GM18519 (cell line): ENCODE results near the gene ERC2.

ENCODE experiments used
- ATAC-seq: cut with Tn5 transposase; IDR thresholded peaks from one replicate; pipeline ENCODE4 v1.9.1; 2021; ENCODE audit warnings: mild to moderate bottlenecking, moderate library complexity; ENCODE audit not compliant: unreplicated experiment, low FRiP score

ERC2 gene

DNA sequence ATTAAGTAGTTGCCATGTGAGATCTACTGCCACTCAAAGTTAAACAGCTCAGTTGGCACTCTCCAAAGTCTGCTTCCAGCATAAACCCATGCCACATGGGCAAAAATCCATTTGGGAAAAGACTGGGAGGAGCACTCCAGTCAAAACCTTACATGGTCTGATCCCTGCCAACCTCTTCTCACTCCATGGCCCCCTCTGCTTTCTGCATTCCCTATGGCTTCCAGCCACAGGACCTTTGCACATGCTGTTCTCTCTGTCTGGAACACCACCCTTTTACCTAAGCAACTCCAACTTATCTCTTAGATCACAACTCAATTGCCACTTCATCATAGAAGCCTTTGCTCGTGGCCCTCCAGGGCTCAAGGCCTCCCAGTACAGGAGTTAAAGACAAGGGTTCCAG, 910.7 kb downstream of the ERC2 start:
- ATAC-seq = no peak

DNA sequence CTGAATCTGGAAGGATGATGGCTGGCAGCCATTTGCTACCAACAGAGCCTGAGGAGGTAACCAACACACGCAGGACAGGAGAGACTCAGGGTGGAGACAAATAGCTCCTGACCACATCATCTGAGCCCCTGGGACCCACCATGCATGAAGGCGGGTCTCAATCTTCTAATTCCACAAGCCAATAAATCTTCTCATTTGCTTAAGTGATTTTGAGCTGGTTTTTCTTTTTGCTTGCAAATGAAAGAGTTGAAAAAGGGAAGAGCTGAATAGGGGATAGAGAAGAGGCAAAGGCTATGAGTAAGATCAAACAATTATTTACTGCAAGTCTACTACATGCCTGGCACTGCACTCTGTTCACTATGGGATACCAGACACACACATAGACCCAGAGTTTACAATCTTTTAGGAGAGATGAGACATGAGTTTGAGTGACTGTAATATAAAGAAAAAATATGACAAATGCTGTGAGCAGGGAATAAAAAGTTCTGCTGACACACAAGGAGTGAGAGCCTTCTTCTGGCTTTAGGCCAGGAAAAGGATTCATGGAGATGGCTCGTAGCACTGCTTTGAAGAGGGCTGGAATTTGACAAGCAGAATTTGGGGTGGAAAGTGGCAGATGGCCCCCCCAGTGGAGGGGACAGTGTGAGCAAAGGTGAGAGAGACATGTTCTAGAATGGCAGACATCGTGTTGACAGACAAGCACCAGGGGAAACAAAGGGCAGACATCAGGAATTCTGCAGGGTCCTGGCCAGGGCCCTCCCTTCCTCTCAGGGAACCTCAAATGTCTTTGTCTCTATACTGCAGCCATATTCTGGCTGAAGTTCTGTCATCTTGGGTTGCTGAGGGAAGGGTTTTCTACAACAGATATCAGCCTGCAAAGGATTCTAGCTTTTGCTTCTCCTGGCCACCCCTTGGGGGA, 911.4 kb downstream of the ERC2 start:
- ATAC-seq = no peak

DNA sequence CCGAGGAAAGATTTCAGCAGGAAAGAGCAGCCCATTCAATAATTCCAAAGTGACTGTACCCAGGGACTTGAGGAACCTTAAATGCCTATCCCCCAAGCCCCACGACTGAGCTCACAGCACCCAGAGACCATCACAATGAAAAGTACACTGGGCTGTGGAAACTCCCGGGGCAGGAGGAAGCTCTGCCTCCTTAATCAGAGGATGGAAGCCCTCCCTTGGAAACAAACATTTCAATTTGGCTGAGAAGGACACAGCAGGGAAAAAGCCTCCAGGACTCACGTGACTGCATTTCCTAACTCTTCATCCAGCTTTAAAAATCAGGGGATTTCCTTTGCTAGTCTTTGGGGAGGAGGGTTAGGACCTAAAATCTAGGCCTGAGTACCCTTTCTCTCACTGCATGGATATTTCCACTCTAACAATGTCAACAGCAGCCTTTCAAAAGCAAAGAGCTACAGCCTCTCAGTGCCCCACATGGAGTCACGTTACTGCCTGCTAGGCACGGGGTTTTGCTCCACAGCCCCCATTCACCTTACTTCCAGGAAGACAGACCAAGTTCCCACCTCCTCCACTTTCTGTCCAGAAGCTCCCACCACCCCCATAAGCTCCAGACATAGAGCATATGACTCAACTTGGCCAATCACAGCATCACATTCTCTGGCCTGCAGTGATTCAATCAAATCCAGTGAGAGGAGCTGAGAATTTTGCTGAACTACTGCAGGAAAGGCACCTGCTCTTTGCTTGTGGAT, 912.2 kb downstream of the ERC2 start:
- no peak for ATAC-seq

DNA sequence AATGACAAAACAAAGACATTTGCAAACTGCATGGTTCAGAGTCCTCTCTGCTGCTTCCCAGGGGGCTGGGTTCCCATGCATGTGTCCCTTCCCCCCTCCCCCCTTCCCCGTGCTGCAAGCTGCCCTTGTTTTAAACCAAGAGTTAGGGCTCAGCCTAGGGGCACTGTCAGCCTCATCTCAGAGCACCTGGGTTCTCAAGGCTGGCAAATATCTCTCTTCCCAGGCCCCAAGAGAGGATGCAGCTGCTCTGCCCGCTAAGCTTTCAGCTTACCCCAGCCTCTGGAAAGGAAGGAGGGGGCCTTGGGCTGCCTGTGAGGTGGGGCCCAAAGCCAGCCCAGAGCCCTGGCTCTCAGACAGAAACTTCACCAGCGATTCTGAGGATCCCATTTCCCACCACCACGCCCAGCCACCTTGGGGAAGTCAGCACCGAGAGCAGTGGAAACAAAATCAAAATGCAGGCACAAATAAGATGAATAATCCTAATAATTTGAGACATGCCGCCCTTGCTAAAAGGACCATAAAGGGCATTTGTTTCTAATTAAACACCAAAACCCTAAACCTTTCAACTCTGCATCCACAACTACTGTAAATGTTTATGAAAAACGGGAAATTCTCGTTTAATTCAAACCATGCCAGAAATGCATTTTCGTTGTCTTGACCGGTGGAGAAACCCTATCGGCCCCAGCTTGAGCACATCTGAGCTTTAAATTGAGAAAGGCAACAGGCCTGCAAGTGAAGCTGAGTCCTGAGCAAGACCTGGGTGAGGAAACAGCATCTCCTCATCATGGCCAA, 913.4 kb downstream of the ERC2 start:
- no peak for ATAC-seq

DNA sequence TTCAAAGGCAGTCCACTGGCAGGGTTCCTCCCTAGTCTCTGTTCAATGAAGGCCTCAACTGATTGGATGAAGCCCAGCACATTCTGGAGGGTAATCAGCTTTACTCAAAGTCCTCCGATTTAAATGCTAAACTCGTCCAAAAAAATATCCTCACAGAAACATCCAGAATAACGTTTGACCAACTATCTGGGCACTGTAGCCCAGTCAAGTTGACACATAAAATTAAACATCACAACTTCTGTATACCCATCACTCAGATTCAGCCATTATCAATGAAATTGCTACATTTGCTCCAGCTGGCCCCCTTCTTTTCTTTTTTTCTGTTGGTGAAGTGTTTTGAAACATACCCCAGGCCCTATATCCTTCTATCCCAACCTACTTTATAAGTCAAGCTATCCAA, 916.6 kb downstream of the ERC2 start:
- no peak for ATAC-seq

DNA sequence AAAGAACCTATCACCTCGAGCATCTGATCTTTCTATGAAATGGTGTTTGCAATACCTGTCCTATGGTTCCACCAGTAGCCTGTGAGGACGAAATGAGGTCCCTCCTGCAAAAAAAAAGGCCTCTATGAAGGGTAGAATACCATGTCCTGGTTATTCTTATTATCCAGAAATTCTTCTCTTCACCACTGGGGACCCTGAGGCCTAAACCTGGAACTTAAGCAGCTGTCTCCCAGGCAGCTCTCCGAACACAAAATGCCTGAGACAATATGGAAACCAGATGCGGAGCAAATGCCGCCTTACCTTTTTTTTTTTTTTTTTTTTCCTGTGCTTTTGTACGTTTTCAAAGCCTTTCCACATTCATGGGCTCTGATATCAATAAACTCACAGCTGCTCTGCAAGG, 919.1 kb downstream of the ERC2 start:
- ATAC-seq = no peak

DNA sequence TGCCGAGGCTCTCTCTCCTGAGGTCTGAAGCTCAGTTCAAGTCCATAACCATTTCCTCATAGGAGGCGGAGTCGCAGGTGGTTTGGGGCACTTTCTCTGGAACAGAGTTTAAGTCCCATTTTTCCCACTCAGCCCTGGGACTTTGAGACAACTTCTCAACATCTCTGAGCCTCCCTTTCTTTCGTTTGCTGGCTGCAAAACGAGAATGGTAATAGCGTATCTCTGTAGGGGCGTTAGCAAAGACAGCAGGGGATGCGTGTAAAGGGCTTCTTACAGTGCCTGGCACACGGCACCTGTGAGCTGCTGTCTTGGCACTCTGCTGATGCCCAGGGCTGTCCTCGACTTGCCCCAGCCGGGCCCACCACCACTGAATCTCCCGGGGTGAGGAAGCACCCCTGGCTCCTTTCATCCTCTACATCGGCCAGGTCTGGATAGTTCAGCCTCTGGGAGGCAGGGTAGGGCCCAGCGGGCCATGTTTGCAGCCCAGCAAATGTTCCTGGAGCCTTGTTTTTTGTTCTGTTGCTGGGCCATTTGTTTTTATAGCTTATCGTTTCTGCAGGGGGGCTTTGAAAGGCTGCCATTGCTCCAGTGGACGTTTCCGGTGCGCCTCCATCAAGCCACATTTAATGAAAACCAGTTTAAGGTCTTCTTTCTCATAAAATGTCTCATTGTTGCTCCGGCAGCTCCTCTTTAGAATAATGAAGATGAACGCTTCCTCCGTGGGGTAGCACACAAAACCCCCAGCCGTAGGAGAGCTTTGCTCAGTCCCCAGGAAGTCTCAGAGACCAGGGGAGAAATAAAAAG, 921.2 kb downstream of the ERC2 start:
- no peak for ATAC-seq

DNA sequence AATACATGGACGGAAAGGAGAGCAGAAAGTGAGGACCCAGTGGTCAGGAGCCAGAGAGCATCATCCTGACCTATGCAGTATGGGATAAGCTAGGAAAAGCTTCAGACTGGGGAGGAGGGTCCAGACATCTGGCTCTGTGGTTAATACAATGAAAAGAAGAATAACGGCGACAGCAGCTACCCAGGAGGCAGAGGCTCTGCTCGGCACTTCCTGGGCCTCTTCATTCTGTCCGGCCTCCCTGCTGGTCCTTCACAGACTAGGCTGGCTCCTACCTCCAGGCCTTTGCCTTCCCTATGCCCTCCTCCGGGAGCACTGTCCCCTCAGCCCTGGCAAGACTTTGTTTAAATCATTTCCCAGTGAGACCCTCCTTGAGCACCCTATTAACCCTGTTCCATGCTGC, 922.3 kb downstream of the ERC2 start:
- no peak for ATAC-seq

DNA sequence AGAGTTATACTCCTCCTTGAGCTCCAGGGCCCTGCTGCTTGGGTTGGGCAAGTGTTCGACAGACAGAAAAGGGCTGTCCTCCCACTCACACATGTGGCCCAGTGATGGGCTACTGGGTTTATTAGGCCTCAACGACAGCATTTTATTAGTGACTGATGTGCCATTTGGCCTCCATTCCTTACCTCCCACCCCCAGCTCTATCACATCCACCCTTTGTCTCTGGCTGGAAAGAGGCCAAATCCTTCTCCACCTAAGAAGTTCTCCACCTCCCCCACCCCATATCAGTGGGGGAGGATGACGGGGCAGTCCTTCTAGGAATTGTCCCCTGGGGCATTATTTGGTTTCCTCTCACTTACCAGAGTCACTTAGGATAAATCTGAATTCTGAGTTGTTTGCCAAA, 924.0 kb downstream of the ERC2 start:
- no peak for ATAC-seq

DNA sequence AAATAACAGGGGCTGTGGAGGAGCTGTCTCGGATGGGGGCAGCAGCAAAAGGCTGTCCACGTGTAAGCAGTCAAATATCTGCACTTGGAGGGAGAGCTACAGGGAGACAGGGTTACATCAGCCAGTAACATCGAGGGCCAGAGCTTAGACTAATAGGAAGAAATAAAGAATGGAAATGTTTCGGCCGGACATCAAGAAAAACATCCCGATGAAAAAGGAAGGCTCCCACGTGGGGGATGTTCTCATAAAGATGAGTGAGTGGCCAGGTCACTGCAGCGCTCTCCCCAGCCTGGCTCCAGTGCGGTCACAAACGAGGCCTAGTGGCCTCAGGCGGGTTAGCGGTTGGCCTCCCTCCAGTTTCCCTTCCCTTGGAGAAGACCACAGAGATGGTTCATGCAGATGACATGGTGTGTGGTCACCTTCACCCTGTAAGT, 925.1 kb downstream of the ERC2 start:
- ATAC-seq = no peak

DNA sequence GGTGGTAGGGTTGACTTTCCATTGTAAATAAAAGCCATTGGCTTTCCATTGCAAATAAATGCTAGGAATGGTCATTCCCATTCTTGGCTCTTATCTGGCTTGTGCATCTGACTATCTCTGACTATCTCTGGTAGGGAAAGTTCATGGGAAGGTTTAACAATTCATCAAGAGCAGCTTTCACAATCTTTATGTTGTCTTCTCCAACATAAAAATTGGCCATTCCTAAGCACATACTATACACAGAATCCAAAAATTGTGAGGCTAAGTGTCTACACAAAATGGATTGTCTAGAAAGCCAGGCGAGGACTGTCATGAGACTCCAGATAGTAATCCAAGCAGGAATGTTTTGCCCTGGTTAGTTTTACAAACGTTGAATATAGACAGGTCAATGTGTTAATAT, 926.8 kb downstream of the ERC2 start:
- ATAC-seq = no peak

DNA sequence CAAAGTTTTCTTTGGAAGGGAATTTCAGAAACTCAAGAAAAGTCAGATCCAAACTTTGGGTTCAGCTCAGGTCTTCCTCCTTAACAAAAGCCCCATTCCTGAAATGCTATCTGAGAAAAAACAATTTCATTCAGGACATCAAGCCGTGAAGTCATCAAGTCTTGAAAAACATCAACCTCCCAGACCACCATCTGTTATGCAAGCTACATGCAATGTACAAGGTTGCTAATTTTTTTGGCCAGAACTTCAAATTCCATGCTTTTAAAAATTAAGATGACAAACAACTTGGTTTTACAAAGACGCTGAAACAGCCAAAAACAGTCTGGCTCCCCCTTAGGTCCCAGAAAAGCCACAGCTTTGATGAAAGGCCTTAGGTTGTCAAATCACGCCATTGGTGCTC, 927.3 kb downstream of the ERC2 start:
- ATAC-seq = no peak

DNA sequence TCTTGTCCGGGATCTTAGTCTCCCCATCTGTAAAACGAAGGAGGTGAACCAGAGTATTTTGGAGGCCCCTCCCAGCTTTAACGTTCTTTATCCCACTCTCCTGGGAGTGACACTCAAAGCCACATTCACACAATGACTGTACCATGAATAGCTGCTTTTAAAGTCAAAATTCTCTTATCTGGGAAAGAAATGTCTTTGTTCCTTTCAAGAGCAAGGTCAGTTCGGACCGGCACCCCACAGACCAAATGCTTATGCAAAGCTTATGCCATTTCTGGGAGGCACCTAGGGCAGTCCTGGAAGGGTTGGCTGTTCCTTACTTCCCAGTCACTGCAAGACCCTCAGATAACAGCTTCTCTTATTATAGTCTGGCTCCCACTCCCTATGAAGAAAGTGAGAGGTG, 927.7 kb downstream of the ERC2 start:
- ATAC-seq = no peak

DNA sequence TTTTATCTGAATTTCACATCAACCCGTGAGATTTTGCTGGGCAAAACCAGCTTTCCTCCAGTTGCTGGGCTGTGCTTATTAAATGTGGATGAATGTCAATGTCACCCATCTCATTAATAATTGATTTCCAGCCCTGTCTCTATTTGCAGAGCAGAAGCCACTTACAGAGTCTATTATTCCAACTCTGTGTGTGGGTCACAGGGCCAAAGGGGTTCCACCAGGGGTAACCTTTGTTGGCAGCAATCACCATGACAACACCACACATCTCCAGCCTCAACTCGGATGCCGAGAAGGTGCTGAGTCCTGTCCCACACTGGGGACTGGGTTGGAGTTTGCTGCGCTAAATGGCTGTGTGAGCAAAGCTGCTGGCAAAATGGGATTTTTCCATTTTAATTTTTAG, 930.1 kb downstream of the ERC2 start:
- ATAC-seq = no peak

DNA sequence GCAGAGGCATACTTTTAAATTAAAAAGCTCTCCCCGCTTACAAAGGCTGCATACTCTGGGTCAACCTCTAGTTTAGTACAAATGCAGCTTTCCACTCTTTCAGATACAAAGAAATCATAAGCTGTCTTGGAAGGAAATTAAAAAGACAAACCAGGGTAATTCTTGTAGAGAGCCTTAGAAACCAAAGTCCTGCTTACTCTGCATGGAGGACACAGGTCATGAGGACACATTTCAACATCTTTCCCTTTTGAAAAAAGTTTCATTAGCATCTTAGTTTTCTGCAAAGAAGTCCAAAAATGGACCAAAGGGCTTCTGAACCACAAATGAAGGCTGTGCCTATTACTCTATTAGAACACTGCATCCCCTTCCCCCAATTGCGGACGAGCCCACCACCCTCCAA, 930.7 kb downstream of the ERC2 start:
- no peak for ATAC-seq

DNA sequence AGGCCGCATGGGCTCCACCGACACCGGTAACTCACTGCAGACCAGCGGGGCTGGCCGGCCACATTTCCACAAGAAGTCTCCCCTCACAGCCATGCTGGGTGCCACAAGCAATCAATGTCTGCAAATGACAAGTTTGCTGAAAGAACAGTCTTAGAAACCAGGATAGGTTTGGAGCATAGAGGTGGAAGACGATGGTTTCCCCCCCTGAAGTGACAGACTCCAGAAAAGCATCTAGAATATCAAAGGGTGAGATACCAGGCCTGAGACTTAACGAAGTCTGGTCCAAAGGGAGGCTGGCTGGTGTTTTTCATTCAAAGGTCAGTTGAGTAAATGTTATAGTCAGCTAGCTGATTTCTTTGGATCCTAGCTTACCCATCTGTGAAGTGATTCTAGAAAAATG, 931.1 kb downstream of the ERC2 start:
- no peak for ATAC-seq

DNA sequence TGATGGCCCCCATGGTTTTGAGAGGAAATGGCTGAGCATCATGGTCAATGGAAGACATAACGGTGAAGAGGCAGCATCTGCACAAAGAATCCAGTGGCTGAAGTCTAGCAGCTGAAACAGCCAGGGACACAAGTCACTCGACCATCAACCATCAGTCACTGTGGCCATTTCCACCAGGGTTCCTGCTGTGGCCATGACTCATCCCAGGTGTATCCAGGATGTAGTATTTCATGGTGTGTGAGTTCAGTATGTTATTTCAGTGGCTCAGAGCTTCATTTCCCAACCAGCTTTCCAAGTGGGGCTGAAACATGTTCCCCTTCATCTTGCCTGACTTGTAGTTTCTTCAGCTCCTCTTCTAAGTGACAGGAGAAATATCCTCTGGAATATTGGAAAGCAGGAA, 933.4 kb downstream of the ERC2 start:
- no peak for ATAC-seq

DNA sequence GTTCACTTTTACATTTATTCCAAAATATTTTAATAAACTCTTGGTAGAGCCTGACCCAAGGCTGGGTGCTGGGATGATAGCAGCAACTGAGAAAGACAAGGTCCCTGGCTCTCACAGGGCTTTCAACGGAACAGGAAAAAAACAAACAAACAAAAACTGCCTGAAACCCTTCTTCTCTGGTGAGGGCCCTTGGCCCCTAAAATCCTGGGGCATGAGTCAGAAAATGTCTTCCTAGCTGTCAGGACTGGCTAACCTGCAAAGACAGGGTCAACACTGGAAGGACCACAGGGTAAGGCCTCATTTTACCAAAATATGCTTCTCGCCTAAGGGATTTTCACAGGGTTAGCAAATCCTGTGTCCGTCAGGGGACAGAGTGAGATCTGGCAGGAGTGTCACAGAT, 935.5 kb downstream of the ERC2 start:
- ATAC-seq = no peak

DNA sequence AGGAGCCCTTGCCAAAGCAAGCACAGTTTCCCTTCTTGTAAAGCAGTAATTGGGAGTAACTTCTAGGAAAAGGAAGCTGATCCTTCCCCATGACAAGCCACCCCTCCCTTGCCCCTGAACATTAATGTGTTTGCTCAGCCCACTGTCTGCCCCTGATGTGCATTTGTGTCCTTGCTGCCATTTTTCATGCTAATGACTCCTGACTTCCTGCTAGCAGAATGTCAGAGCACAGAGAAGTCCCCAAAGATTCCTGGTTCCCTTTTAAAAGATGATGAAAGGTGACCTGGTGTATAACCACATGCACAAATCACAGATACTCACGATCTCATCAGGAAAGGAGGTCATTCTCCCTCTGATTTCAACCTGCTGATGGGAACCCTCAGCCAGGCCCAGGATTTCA, 936.9 kb downstream of the ERC2 start:
- no peak for ATAC-seq

DNA sequence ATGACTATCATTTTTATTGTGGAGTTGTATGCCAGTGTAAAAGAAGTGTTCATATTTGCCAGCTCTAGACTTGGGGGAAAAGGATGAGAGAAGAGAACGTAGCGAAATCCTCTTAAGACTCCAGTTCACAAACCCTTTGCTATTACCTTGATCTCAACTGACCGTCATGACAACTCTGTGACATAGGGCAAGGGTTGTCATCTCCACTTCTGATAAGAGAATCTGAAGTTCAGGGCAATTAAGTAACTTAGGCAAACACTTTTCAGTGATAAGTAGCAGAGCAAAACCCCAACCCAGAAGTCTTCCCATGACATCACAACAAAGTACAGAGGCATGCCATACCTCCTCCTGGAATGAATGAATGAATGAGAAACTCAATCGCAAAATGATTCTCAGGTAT, 940.9 kb downstream of the ERC2 start:
- ATAC-seq = no peak
